GM23248 (cell line): ENCODE results near the gene RFWD3.

Source experiments
- EZH2 ChIP-seq: fragments of 200-600 bp; sonication (generic); IDR thresholded peaks from 2 replicates; pipeline ENCODE4 v1.6.1; 2018; ENCODE audit warnings: antibody characterized with exemption, mild to moderate bottlenecking; ENCODE audit not compliant: insufficient read depth, poor library complexity, severe bottlenecking
- EZH2phosphoT487 ChIP-seq: fragments of 200-600 bp; sonication (generic); IDR thresholded peaks from 2 replicates; pipeline ENCODE4 v1.6.1; 2018; ENCODE audit warnings: antibody characterized with exemption, moderate library complexity, mild to moderate bottlenecking, low read depth; ENCODE audit not compliant: insufficient read depth

DNA sequence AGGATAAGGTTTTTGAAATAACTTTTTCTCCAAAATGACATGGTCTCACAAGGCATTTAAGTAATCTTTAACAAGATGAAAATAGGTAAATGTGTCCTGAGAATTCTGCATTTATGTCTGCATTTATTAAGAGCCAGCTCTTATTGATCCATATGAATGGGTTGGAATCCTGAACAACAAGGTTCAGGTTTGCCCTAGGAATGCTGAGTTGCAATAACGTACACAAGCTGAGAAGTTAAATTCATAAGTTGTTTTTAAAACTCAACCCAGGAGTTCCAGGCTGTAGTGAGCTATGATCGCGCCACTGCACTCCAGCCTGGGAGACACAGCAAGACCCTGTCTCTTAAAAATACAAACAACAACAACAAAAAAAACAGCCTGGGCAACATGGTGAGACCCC is 87.8 kb downstream of the RFWD3 start:
- TF ChIP-seq EZH2 = no peak
- no peak for TF ChIP-seq EZH2phosphoT487
